Fibroblast of skin of back (primary cell): ENCODE results near the gene DMBX1.

ENCODE experiments used
- DNase-seq: peaks from one replicate; pipeline ENCODE4 v3.0.0-alpha.2; 2013

DMBX1 gene

GRCh38 chr1:46459315-46459714 lies 30.3 kb upstream of the DMBX1 start:
- no peak for DNase-seq

GRCh38 chr1:46461017-46461808 lies 28.4 kb upstream of the DMBX1 start:
- DNase-seq = no peak

- DNase-seq = peak; percentile 24
Measured at GRCh38 chr1:46461809-46462448, 27.7 kb upstream of the DMBX1 start.

GRCh38 chr1:46464013-46464548 lies 25.6 kb upstream of the DMBX1 start:
- no peak for DNase-seq

- no peak for DNase-seq
Measured at GRCh38 chr1:46464915-46465314, 24.7 kb upstream of the DMBX1 start.

- DNase-seq = no peak
Measured at GRCh38 chr1:46465981-46466476, 23.6 kb upstream of the DMBX1 start.

- DNase-seq = peak; percentile 23
Measured at GRCh38 chr1:46466477-46467182, 23.0 kb upstream of the DMBX1 start.

GRCh38 chr1:46467183-46467504 lies 22.5 kb upstream of the DMBX1 start:
- no peak for DNase-seq

GRCh38 chr1:46469881-46470280 lies 19.8 kb upstream of the DMBX1 start:
- DNase-seq = no peak

- DNase-seq = no peak
Measured at GRCh38 chr1:46471848-46472492, 17.7 kb upstream of the DMBX1 start.

- no peak for DNase-seq
Measured at GRCh38 chr1:46472498-46473181, 17.0 kb upstream of the DMBX1 start.

- no peak for DNase-seq
Measured at GRCh38 chr1:46473991-46474390, 15.6 kb upstream of the DMBX1 start.

- DNase-seq = no peak
Measured at GRCh38 chr1:46474570-46474969, 15.1 kb upstream of the DMBX1 start.

GRCh38 chr1:46476673-46477072 lies 13.0 kb upstream of the DMBX1 start:
- no peak for DNase-seq

GRCh38 chr1:46477153-46477929 lies 12.3 kb upstream of the DMBX1 start:
- peak; percentile 55 for DNase-seq

- no peak for DNase-seq
Measured at GRCh38 chr1:46478721-46479485, 10.7 kb upstream of the DMBX1 start.

- no peak for DNase-seq
Measured at GRCh38 chr1:46479744-46480350, 9.8 kb upstream of the DMBX1 start.

GRCh38 chr1:46480959-46481646 lies 8.5 kb upstream of the DMBX1 start:
- DNase-seq = no peak

GRCh38 chr1:46481961-46482360 lies 7.7 kb upstream of the DMBX1 start:
- no peak for DNase-seq
